Thoracic aorta (tissue), 2 donors: ENCODE data around the gene KCND2. TPM values are rescaled to one million over a fixed set of nuclear protein-coding genes. Genes with fewer than 3 reads are reported as not detected.

ENCODE experiments used
- ATAC-seq: fragments of 150-250 bp; one replicate; pipeline ENCODE4 v1.8.0; 2017; ENCODE audit warnings: low read depth; ENCODE audit not compliant: insufficient number of reproducible peaks, low FRiP score
- DNase-seq: peaks from one replicate; pipeline ENCODE4 v3.0.0-alpha.2; 2020; ENCODE audit warnings: low spot score
- H3K27ac ChIP-seq, 2 donors: fragments of 200-600 bp; sonication (generic); 1 replicate in 1 of 2; 2 replicates in 1 of 2; pipeline ENCODE4 v1.5.1; 2016; ENCODE audit warnings: mild to moderate bottlenecking in 2 of 2, moderate library complexity in 2 of 2
- H3K27me3 ChIP-seq: fragments of 200-600 bp; sonication (generic); replicated peaks from 2 replicates; pipeline ENCODE4 v1.6.0; 2016; ENCODE audit warnings: mild to moderate bottlenecking; ENCODE audit not compliant: insufficient read depth
- H3K36me3 ChIP-seq: fragments of 200-600 bp; sonication (generic); one replicate; pipeline ENCODE4 v1.5.1; 2016
- H3K4me1 ChIP-seq, 2 donors: fragments of 200-600 bp; sonication (generic); 1 replicate in 1 of 2; 2 replicates in 1 of 2; pipeline versions ENCODE4 v1.5.1 to v1.6.0; 2016; ENCODE audit warnings: low read depth in 2 of 2, mild to moderate bottlenecking in 1 of 2; ENCODE audit not compliant: control insufficient read depth in 1 of 2
- H3K4me3 ChIP-seq: fragments of 200-600 bp; sonication (generic); 2 replicates; pipeline ENCODE4 v1.5.1; 2016; ENCODE audit warnings: mild to moderate bottlenecking
- H3K9me3 ChIP-seq: fragments of 200-600 bp; sonication (generic); 2 replicates; pipeline ENCODE4 v1.5.1; 2016
- total RNA-seq, 2 donors: library from RNA; depleted of rRNA; stranded (reverse); fragments of >200 nt; gene quantifications; one replicate each; pipeline versions ENCODE4 v1.1.0 to v1.2.3, GENCODE V29; 2016
- TF ChIP-seq, protein P1 (sequence below): fragments of 200-600 bp; sonication (generic); IDR thresholded peaks from one replicate; pipeline ENCODE4 v1.5.1; 2019; ENCODE audit warnings: antibody characterized with exemption

The KCND2 gene
- total RNA-seq, 2 donors from 2014 or later = 0.14 to 0.99 TPM

GRCh38 chr7:120241973-120242372, 31.0 kb upstream of the KCND2 start:
- Histone ChIP-seq H3K9me3 (no peaks in the 10 kb centered on the region), H3K4me3 (no peak overlapping the region), H3K27ac (no peak overlapping the region), H3K4me1 (no peaks in the 10 kb centered on the region), H3K36me3 (no peaks in the 10 kb centered on the region), H3K27me3 (no peaks in the 10 kb centered on the region)
- TF ChIP-seq, protein P1, sequence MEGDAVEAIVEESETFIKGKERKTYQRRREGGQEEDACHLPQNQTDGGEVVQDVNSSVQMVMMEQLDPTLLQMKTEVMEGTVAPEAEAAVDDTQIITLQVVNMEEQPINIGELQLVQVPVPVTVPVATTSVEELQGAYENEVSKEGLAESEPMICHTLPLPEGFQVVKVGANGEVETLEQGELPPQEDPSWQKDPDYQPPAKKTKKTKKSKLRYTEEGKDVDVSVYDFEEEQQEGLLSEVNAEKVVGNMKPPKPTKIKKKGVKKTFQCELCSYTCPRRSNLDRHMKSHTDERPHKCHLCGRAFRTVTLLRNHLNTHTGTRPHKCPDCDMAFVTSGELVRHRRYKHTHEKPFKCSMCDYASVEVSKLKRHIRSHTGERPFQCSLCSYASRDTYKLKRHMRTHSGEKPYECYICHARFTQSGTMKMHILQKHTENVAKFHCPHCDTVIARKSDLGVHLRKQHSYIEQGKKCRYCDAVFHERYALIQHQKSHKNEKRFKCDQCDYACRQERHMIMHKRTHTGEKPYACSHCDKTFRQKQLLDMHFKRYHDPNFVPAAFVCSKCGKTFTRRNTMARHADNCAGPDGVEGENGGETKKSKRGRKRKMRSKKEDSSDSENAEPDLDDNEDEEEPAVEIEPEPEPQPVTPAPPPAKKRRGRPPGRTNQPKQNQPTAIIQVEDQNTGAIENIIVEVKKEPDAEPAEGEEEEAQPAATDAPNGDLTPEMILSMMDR = no peak
- DNase-seq = no peak
- no peak for ATAC-seq

GRCh38 chr7:120254845-120255244, 18.1 kb upstream of the KCND2 start:
- DNase-seq (no peak), ATAC-seq (no peak)
- H3K9me3 ChIP-seq = no peaks in the 10 kb centered on the region
- no peak overlapping the region for H3K4me3 ChIP-seq
- H3K4me1 ChIP-seq = no peaks in the 10 kb centered on the region
- TF ChIP-seq, protein P1 = no peak
- H3K27ac ChIP-seq = no peak overlapping the region
- no peaks in the 10 kb centered on the region for H3K36me3 ChIP-seq
- no peaks in the 10 kb centered on the region for H3K27me3 ChIP-seq

DNA sequence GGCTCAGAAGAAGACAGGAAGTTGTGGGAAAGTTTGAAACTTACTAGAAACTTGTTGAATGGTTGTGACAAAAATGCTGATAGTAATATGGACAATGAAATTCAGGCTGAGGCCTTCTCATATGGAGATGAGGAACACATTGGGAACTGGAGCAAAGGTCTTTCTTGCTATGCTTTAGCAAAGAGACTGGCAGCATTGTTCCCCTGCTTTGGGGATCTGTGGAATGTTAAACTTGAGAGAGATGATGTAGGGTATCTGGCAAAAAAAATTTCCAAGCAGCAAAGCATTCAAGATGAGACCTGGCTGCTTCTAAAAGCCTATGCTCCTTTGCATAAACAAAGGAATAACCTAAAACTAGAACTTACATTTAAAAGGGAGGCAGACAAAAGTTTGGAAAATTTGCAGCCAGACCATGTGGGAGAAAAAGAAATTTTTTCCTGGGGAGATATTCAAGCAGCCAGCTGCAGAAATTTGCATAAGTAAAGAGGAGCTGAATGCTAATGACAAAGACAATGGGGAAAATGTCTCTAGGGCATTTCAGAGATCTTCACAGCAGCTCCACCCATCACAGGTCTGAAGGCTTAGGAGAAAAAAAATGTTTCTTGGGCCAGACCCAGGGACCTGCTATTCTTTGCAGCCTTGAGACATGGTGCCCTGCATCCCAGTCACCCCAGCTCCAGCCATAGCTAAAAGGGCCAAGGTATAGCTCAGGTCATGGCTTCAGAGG, 16.5 kb upstream of the KCND2 start:
- H3K36me3 ChIP-seq = no peaks in the 10 kb centered on the region
- H3K9me3 ChIP-seq = no peaks in the 10 kb centered on the region
- no peak overlapping the region for H3K4me3 ChIP-seq
- no peak for DNase-seq
- ATAC-seq = no peak
- H3K27me3 ChIP-seq = no peaks in the 10 kb centered on the region
- TF ChIP-seq, protein P1 = no peak
- no peak overlapping the region for H3K27ac ChIP-seq
- H3K4me1 ChIP-seq = no peaks in the 10 kb centered on the region

DNA sequence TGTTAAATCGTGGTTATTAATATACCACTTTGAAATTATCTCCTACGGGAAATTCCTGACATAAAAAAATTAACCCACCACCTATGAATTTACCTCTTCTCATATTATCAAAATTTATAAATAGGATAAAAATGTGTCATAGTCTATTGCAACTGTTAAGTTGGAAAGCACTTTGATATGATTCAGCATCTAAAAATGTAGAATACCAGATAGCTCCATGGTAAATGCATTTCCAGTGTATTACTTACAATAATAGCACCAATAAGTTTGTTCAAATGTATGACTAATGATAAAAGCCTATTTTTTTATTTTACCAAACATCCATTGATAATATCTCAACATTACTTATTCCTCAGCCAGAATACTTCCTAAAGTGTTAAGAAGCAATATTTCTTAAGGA, 13.6 kb upstream of the KCND2 start:
- no peaks in the 10 kb centered on the region for H3K36me3 ChIP-seq
- ATAC-seq (no peak), DNase-seq (no peak)
- no peak overlapping the region for H3K4me3 ChIP-seq
- H3K27me3 ChIP-seq = no peaks in the 10 kb centered on the region
- H3K4me1 ChIP-seq = no peaks in the 10 kb centered on the region
- TF ChIP-seq, protein P1 = no peak
- H3K9me3 ChIP-seq = no peaks in the 10 kb centered on the region
- H3K27ac ChIP-seq = no peak overlapping the region

DNA sequence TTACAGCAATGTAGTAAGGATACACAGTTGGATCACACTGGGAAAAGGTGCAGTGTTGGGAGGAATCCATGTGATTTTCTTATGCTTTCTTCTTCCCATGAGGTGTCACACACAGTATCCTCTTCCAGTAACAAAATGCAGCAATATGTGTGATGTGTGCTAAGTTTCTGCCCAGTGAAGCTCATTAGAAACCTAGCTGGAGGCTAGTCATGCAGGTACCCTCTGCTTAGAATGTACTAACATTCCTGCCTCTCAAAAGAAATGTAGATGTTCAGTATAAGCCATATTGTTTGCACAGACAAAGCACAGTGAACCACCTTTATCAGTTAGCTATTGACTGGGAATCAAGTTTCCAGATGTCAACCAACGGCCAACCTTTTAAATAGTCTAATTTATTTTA, 12.9 kb upstream of the KCND2 start:
- H3K9me3 ChIP-seq = no peaks in the 10 kb centered on the region
- H3K36me3 ChIP-seq = no peaks in the 10 kb centered on the region
- no peak overlapping the region for H3K4me3 ChIP-seq
- no peak overlapping the region for H3K27ac ChIP-seq
- TF ChIP-seq, protein P1 = no peak
- no peaks in the 10 kb centered on the region for H3K27me3 ChIP-seq
- H3K4me1 ChIP-seq = no peaks in the 10 kb centered on the region
- DNase-seq (no peak), ATAC-seq (no peak)
